ENCODE results near the gene ADO.

Gene ADO

GRCh38 chr10:62805231-62806099 lies 945 bp downstream of the ADO start:
- no peak for DNase-seq (ENCODE audit: low read depth)
- H3K4me3 ChIP-seq (ENCODE audit: low read depth, low read length) = peak overlapping the region; percentile 83
- no peak for TF ChIP-seq CTCF (IDR thresholded peaks at IDR 0.05; ENCODE audit: insufficient read depth, low read depth, low read length, missing control alignments)

- H3K4me3 ChIP-seq (ENCODE audit: low read depth, low read length) = peak overlapping the region; percentile 83
- no peak for DNase-seq (ENCODE audit: low read depth)
- no peak for TF ChIP-seq CTCF (IDR thresholded peaks at IDR 0.05; ENCODE audit: insufficient read depth, low read depth, low read length, missing control alignments)
These were observed 1.7 kb downstream of the ADO start for GRCh38 chr10:62806251-62806650.

- TF ChIP-seq CTCF (IDR thresholded peaks at IDR 0.05; ENCODE audit: insufficient read depth, low read depth, low read length, missing control alignments) = no peak
- no peak overlapping the region for H3K4me3 ChIP-seq (ENCODE audit: low read depth, low read length)
- DNase-seq (ENCODE audit: low read depth) = no peak
These were observed 5.8 kb downstream of the ADO start for GRCh38 chr10:62810156-62810902.

GRCh38 chr10:62811159-62811875 lies 6.8 kb downstream of the ADO start:
- peak; percentile 91 for DNase-seq (ENCODE audit: low read depth)
- TF ChIP-seq CTCF (IDR thresholded peaks at IDR 0.05; ENCODE audit: insufficient read depth, low read depth, low read length, missing control alignments) = no peak
- no peak overlapping the region for H3K4me3 ChIP-seq (ENCODE audit: low read depth, low read length)

GRCh38 chr10:62812672-62813439 lies 8.3 kb downstream of the ADO start:
- DNase-seq (ENCODE audit: low read depth) = no peak
- no peak overlapping the region for H3K4me3 ChIP-seq (ENCODE audit: low read depth, low read length)
- no peak for TF ChIP-seq CTCF (IDR thresholded peaks at IDR 0.05; ENCODE audit: insufficient read depth, low read depth, low read length, missing control alignments)

GRCh38 chr10:62813453-62813852 lies 8.9 kb downstream of the ADO start:
- TF ChIP-seq CTCF (IDR thresholded peaks at IDR 0.05; ENCODE audit: insufficient read depth, low read depth, low read length, missing control alignments) = no peak
- no peak overlapping the region for H3K4me3 ChIP-seq (ENCODE audit: low read depth, low read length)
- DNase-seq (ENCODE audit: low read depth) = no peak
